ENCODE data around the gene IAH1.

IAH1 gene

GRCh38 chr2:9462886-9463697 lies 11.3 kb upstream of the IAH1 start:
- no peak overlapping the region for H3K4me3 Mint-ChIP-seq
- DNase-seq (ENCODE audit: low spot score in 2 of 2) (no peak), ATAC-seq (ENCODE audit: low read depth) (no peak)
- H3K27me3 Mint-ChIP-seq, result no peaks in the 10 kb centered on the region
- H3K36me3 Mint-ChIP-seq, result peaks cover 16% of the 10 kb centered on the region
- H3K4me1 Mint-ChIP-seq, result peaks cover 4% of the 10 kb centered on the region
- no peaks in the 10 kb centered on the region for H3K9me3 Mint-ChIP-seq
- no peak overlapping the region for H3K27ac Mint-ChIP-seq

GRCh38 chr2:9463698-9464034 lies 10.7 kb upstream of the IAH1 start:
- H3K4me1 Mint-ChIP-seq, result peaks cover 4% of the 10 kb centered on the region
- H3K27me3 Mint-ChIP-seq, result no peaks in the 10 kb centered on the region
- peak overlapping the region; percentile 51 for H3K27ac Mint-ChIP-seq
- ATAC-seq (ENCODE audit: low read depth), result no peak
- no peak for DNase-seq (ENCODE audit: low spot score in 2 of 2)
- H3K9me3 Mint-ChIP-seq, result no peaks in the 10 kb centered on the region
- H3K36me3 Mint-ChIP-seq, result peaks cover 16% of the 10 kb centered on the region
- no peak overlapping the region for H3K4me3 Mint-ChIP-seq

- H3K36me3 Mint-ChIP-seq, result peaks cover 13% of the 10 kb centered on the region
- H3K27ac Mint-ChIP-seq, result no peak overlapping the region
- H3K4me3 Mint-ChIP-seq, result no peak overlapping the region
- H3K4me1 Mint-ChIP-seq, result peaks cover 4% of the 10 kb centered on the region
- H3K27me3 Mint-ChIP-seq, result no peaks in the 10 kb centered on the region
- ATAC-seq (ENCODE audit: low read depth) (no peak), DNase-seq (ENCODE audit: low spot score in 2 of 2) (no peak)
- no peaks in the 10 kb centered on the region for H3K9me3 Mint-ChIP-seq
Observed at GRCh38 chr2:9465170-9465569, 9.2 kb upstream of the IAH1 start.

- no peak for ATAC-seq (ENCODE audit: low read depth)
- no peak overlapping the region for H3K4me3 Mint-ChIP-seq
- peaks cover 10% of the 10 kb centered on the region for H3K36me3 Mint-ChIP-seq
- H3K27ac Mint-ChIP-seq, result no peak overlapping the region
- H3K4me1 Mint-ChIP-seq, result peaks cover 4% of the 10 kb centered on the region
- no peaks in the 10 kb centered on the region for H3K9me3 Mint-ChIP-seq
- no peak for DNase-seq (ENCODE audit: low spot score in 2 of 2)
- H3K27me3 Mint-ChIP-seq, result no peaks in the 10 kb centered on the region
Observed at GRCh38 chr2:9466147-9466683, 8.1 kb upstream of the IAH1 start.

- DNase-seq (ENCODE audit: low spot score in 2 of 2) (no peak), ATAC-seq (ENCODE audit: low read depth) (no peak)
- H3K4me1 Mint-ChIP-seq, result peaks cover 3% of the 10 kb centered on the region
- no peak overlapping the region for H3K27ac Mint-ChIP-seq
- H3K27me3 Mint-ChIP-seq, result no peaks in the 10 kb centered on the region
- H3K36me3 Mint-ChIP-seq, result peaks cover 10% of the 10 kb centered on the region
- H3K4me3 Mint-ChIP-seq, result no peak overlapping the region
- H3K9me3 Mint-ChIP-seq, result no peaks in the 10 kb centered on the region
Observed at GRCh38 chr2:9467687-9468086, 6.7 kb upstream of the IAH1 start.

DNA sequence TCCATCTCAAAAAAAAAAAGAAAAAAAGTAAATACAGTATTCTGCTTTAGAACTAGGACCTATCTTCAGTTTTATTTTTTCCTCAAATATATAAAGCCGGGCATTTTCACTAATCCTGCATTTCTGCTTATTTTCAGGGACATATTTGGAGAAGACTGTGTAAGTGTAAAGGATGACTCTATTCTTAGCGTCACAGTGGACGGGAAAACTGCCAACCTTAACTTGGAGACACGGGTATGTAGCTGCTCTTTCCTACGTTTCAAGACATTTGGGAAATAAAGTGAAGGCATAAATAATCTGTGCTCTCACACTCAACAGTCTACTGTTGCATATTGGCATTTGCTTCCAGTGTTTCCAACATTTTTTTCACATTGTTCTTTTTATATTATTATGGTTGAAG lies 3.1 kb upstream of the IAH1 start:
- no peak overlapping the region for H3K4me3 Mint-ChIP-seq

GRCh38 chr2:9472511-9472910 lies 1.8 kb upstream of the IAH1 start:
- Mint-ChIP-seq H3K36me3 (peaks cover 3% of the 10 kb centered on the region), H3K4me3 (no peak overlapping the region), H3K4me1 (peaks cover 14% of the 10 kb centered on the region), H3K27ac (peak overlapping the region; percentile 55), H3K27me3 (no peaks in the 10 kb centered on the region), H3K9me3 (no peaks in the 10 kb centered on the region)
- ATAC-seq (ENCODE audit: low read depth) (no peak), DNase-seq (ENCODE audit: low spot score in 2 of 2) (no peak)

More for the DNA sequence above, 3.1 kb upstream of the IAH1 start:
- Mint-ChIP-seq H3K36me3 (peaks cover 6% of the 10 kb centered on the region), H3K27ac (no peak overlapping the region), H3K4me1 (peaks cover 6% of the 10 kb centered on the region), H3K9me3 (no peaks in the 10 kb centered on the region), H3K27me3 (no peaks in the 10 kb centered on the region)
- ATAC-seq (ENCODE audit: low read depth), result no peak
- DNase-seq (ENCODE audit: low spot score in 2 of 2), result no peak

GRCh38 chr2:9473308-9473984 lies 905 bp upstream of the IAH1 start:
- no peaks in the 10 kb centered on the region for H3K9me3 Mint-ChIP-seq
- peak overlapping the region; percentile 55 for H3K27ac Mint-ChIP-seq
- peaks cover 4% of the 10 kb centered on the region for H3K36me3 Mint-ChIP-seq
- no peaks in the 10 kb centered on the region for H3K27me3 Mint-ChIP-seq
- DNase-seq (ENCODE audit: low spot score in 2 of 2), result peak in 1 of 2 donors; percentile 19
- peak overlapping the region; percentile 80 for H3K4me3 Mint-ChIP-seq
- H3K4me1 Mint-ChIP-seq, result peaks cover 15% of the 10 kb centered on the region
- ATAC-seq (ENCODE audit: low read depth), result peak; percentile 17

- Mint-ChIP-seq H3K36me3 (peaks cover 6% of the 10 kb centered on the region), H3K4me1 (peaks cover 20% of the 10 kb centered on the region), H3K9me3 (no peaks in the 10 kb centered on the region), H3K27me3 (no peaks in the 10 kb centered on the region), H3K4me3 (peak overlapping the region; percentile 80), H3K27ac (peak overlapping the region; percentile 55)
- peak; percentile 65 for ATAC-seq (ENCODE audit: low read depth)
- peak in 1 of 2 donors; percentile 55 for DNase-seq (ENCODE audit: low spot score in 2 of 2)
Observed at GRCh38 chr2:9473985-9474360, 378 bp upstream of the IAH1 start.

DNA sequence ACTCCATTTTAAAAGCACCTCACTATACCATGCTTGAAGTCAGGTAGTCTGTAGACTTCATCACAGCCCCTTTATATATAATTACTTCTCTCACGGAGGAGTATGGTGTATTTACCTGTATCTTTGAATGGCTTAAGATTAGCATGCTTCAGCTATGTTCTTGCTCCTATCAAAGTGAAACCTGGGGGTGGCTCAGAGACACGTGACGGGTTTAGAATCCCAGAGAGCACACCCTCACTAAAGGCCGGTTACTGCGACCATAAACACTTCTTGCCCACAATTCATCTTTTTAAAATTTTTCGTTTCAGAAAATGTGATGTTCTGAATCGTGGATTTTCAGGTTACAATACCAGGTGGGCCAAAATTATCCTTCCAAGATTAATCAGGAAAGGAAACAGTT lies 3.6 kb downstream of the IAH1 start:
- H3K27me3 Mint-ChIP-seq, result no peaks in the 10 kb centered on the region
- ATAC-seq (ENCODE audit: low read depth) (no peak), DNase-seq (ENCODE audit: low spot score in 2 of 2) (no peak)
- H3K27ac Mint-ChIP-seq, result peak overlapping the region; percentile 39
- peaks cover 27% of the 10 kb centered on the region for H3K4me1 Mint-ChIP-seq
- H3K36me3 Mint-ChIP-seq, result peaks cover 8% of the 10 kb centered on the region
- no peak overlapping the region for H3K4me3 Mint-ChIP-seq
- no peaks in the 10 kb centered on the region for H3K9me3 Mint-ChIP-seq

DNA sequence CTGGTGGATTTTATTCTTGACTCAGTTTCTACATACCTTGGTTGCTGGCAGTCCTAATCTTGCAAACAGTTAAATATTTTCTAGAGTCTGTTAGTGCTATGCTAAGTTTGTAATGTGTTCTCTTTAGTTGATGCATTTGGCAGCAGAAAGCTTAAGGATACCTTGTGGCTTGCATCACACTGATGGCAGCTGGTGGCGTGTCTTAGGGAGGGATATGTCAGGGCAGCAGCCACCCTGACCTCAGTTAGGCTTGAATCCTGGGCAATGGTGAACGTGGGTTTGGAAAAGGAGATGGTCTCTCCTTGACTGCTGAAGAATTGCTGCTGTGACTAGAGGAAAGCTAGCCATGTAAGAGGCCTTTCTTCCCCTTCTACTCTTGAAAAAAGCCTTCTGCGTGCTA lies 4.2 kb downstream of the IAH1 start:
- Mint-ChIP-seq H3K36me3 (peaks cover 10% of the 10 kb centered on the region), H3K9me3 (no peaks in the 10 kb centered on the region), H3K27ac (peak overlapping the region; percentile 39), H3K4me1 (peaks cover 24% of the 10 kb centered on the region), H3K4me3 (no peak overlapping the region), H3K27me3 (no peaks in the 10 kb centered on the region)
- no peak for ATAC-seq (ENCODE audit: low read depth)
- no peak for DNase-seq (ENCODE audit: low spot score in 2 of 2)

GRCh38 chr2:9480157-9480556 lies 5.8 kb downstream of the IAH1 start:
- Mint-ChIP-seq H3K9me3 (no peaks in the 10 kb centered on the region), H3K36me3 (peaks cover 16% of the 10 kb centered on the region), H3K27ac (peak overlapping the region; percentile 78), H3K4me3 (no peak overlapping the region), H3K27me3 (no peaks in the 10 kb centered on the region), H3K4me1 (peaks cover 24% of the 10 kb centered on the region)
- DNase-seq (ENCODE audit: low spot score in 2 of 2), result no peak
- ATAC-seq (ENCODE audit: low read depth), result no peak

GRCh38 chr2:9483107-9483506 lies 8.8 kb downstream of the IAH1 start:
- H3K36me3 Mint-ChIP-seq, result peaks cover 25% of the 10 kb centered on the region
- ATAC-seq (ENCODE audit: low read depth) (no peak), DNase-seq (ENCODE audit: low spot score in 2 of 2) (no peak)
- peaks cover 13% of the 10 kb centered on the region for H3K4me1 Mint-ChIP-seq
- H3K4me3 Mint-ChIP-seq, result no peak overlapping the region
- H3K27ac Mint-ChIP-seq, result no peak overlapping the region
- H3K27me3 Mint-ChIP-seq, result no peaks in the 10 kb centered on the region
- H3K9me3 Mint-ChIP-seq, result no peaks in the 10 kb centered on the region

- Mint-ChIP-seq H3K27ac (no peak overlapping the region), H3K27me3 (no peaks in the 10 kb centered on the region), H3K4me1 (peaks cover 2% of the 10 kb centered on the region), H3K4me3 (no peak overlapping the region), H3K36me3 (peaks cover 20% of the 10 kb centered on the region), H3K9me3 (no peaks in the 10 kb centered on the region)
- DNase-seq (ENCODE audit: low spot score in 2 of 2) (no peak), ATAC-seq (ENCODE audit: low read depth) (no peak)
Observed at GRCh38 chr2:9484533-9484932, 10.2 kb downstream of the IAH1 start.

Data from memory B cell (primary cell).